ENCODE results near the gene CRABP2. TPM values are rescaled to one million over a fixed set of nuclear protein-coding genes. Genes with fewer than 3 reads are reported as not detected.

Gene CRABP2
- total and polyA plus RNA-seq, 10 of the 15 experiments (the other 5 are each of a cell fraction or from before 2014, with no cell fraction given) = 0.21 to 1.3 (median 0.41) TPM

DNA sequence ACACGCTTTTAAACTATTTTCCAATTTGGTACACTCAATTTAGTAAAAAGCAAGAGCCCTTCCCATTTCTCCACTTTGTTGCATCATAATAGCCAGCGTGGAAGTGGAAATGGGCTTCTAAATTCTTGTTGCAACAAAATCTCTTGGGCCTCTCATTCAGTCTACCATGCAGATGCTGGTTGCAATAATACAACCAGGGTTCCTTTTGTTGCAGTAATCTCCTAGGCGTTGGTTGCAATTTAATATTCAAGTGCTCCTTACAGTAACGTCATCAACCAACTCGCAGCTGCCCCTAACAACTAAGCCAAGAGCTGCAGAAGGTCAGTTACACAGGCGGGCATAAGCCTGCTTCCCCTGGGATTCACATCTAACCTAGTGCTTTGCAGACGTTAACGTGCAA, 48.8 kb upstream of the CRABP2 start:
- Histone ChIP-seq H3K4me2 (ENCODE audit: control insufficient read depth, insufficient read depth) (no peak overlapping the region), H3K79me2 (ENCODE audit: control insufficient read depth, insufficient read depth, low read length) (peaks cover 39% of the 10 kb centered on the region), H3K4me3 (no peak overlapping the region), H2AFZ (ENCODE audit: control insufficient read depth, low read depth, low read length) (no peak overlapping the region), H4K20me1 (ENCODE audit: control insufficient read depth, insufficient read depth) (no peaks in the 10 kb centered on the region), H3K27ac (ENCODE audit: control insufficient read depth, insufficient read depth) (no peak overlapping the region), H3K4me1 (ENCODE audit: control insufficient read depth, insufficient read depth, low read length) (peaks cover 12% of the 10 kb centered on the region), H3K9ac (ENCODE audit: control insufficient read depth, insufficient read depth, low read length) (no peak overlapping the region), H3K27me3 (replicated peaks in 1 of 2; ENCODE audit: control insufficient read depth in 2 of 2, insufficient read depth in 2 of 2, low read length in 1 of 2) (no peaks in the 10 kb centered on the region), H3K9me3 (replicated peaks; ENCODE audit: control insufficient read depth, insufficient read depth, low read length) (no peaks in the 10 kb centered on the region), H3K36me3 (ENCODE audit: control insufficient read depth in 2 of 2, insufficient read depth in 2 of 2, low read length in 1 of 2) (no peaks in the 10 kb centered on the region)
- WGBS (ENCODE audit: insufficient coverage, insufficient replicate concordance, low lambda C conversion rate, missing lambda C conversion rate) = 75% methylated on average over 8 of the region's 8 CpGs
- FAIRE-seq (no peak), ATAC-seq (no peak), DNase-seq (ENCODE audit: low read depth, low spot score) (no peak)
- TSS peak; percentile 25 for BruUV-seq (replicated peaks)
- ChIA-PET SMC1A (ENCODE audit: uncharacterized antibody, unreplicated experiment) (no interaction called here), RAD21 (ENCODE audit: unreplicated experiment) (no interaction called here), POLR2A (no interaction called here), CTCF (interaction anchor here (3.0 to 4.3 kb wide), 2 partner anchors 11 to 28 kb away, joined by 17 to 19 read pairs; partner anchors contain the start of gene PRCC)
- in situ Hi-C loops (cut with MboI) (no loop called here), intact Hi-C loops (cut with micrococcal nuclease; ENCODE audit: unreplicated experiment) (no loop called here)
- TF ChIP-seq YBX1 (IDR thresholded peaks at IDR 0.05) (no peak), MXI1 (IDR thresholded peaks at IDR 0.05; ENCODE audit: low read depth, low read length) (no peak), MTA3 (IDR thresholded peaks at IDR 0.05; ENCODE audit: borderline replicate concordance, low read length) (no peak), TARDBP (IDR thresholded peaks at IDR 0.05; ENCODE audit: borderline replicate concordance) (no peak), BRCA1 (IDR thresholded peaks at IDR 0.05; ENCODE audit: low read depth, low read length) (no peak), GATAD2B (conservative IDR thresholded peaks at IDR 0.05; ENCODE audit: low read depth) (no peak), TCF3 (IDR thresholded peaks at IDR 0.05; ENCODE audit: borderline replicate concordance, insufficient read depth, low read depth, low read length) (no peak), WRNIP1 (IDR thresholded peaks at IDR 0.05; ENCODE audit: borderline replicate concordance, low read depth, low read length) (no peak), ZNF622 (IDR thresholded peaks at IDR 0.05) (no peak), BCL11A (IDR thresholded peaks at IDR 0.05; ENCODE audit: low read depth, low read length) (no peak), TBL1XR1 (IDR thresholded peaks at IDR 0.05; ENCODE audit: low read depth, low read length) (no peak), EGR1 (IDR thresholded peaks at IDR 0.05; ENCODE audit: borderline replicate concordance in 1 of 2, low read depth in 2 of 2, low read length in 2 of 2) (no peak), MEF2A (IDR thresholded peaks at IDR 0.05; ENCODE audit: insufficient read depth, low read depth, low read length) (no peak), SIN3A (IDR thresholded peaks at IDR 0.05; ENCODE audit: low read depth, low read length) (no peak), FOXK2 (IDR thresholded peaks at IDR 0.05) (no peak), SMAD1 (IDR thresholded peaks at IDR 0.05; ENCODE audit: low read depth, partially characterized antibody) (no peak)
- TF ChIP-seq, protein P1, sequence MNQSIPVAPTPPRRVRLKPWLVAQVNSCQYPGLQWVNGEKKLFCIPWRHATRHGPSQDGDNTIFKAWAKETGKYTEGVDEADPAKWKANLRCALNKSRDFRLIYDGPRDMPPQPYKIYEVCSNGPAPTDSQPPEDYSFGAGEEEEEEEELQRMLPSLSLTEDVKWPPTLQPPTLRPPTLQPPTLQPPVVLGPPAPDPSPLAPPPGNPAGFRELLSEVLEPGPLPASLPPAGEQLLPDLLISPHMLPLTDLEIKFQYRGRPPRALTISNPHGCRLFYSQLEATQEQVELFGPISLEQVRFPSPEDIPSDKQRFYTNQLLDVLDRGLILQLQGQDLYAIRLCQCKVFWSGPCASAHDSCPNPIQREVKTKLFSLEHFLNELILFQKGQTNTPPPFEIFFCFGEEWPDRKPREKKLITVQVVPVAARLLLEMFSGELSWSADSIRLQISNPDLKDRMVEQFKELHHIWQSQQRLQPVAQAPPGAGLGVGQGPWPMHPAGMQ (IDR thresholded peaks at IDR 0.05; ENCODE audit: borderline replicate concordance) = no peak
- TF ChIP-seq, protein P2, sequence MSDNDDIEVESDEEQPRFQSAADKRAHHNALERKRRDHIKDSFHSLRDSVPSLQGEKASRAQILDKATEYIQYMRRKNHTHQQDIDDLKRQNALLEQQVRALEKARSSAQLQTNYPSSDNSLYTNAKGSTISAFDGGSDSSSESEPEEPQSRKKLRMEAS (IDR thresholded peaks at IDR 0.05; ENCODE audit: low read depth, low read length) = no peak
- TF ChIP-seq, protein P3, sequence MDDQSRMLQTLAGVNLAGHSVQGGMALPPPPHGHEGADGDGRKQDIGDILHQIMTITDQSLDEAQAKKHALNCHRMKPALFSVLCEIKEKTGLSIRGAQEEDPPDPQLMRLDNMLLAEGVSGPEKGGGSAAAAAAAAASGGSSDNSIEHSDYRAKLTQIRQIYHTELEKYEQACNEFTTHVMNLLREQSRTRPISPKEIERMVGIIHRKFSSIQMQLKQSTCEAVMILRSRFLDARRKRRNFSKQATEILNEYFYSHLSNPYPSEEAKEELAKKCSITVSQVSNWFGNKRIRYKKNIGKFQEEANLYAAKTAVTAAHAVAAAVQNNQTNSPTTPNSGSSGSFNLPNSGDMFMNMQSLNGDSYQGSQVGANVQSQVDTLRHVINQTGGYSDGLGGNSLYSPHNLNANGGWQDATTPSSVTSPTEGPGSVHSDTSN (IDR thresholded peaks at IDR 0.05; ENCODE audit: insufficient replicate concordance, low read depth, low read length) = no peak
- TF ChIP-seq, protein P4, sequence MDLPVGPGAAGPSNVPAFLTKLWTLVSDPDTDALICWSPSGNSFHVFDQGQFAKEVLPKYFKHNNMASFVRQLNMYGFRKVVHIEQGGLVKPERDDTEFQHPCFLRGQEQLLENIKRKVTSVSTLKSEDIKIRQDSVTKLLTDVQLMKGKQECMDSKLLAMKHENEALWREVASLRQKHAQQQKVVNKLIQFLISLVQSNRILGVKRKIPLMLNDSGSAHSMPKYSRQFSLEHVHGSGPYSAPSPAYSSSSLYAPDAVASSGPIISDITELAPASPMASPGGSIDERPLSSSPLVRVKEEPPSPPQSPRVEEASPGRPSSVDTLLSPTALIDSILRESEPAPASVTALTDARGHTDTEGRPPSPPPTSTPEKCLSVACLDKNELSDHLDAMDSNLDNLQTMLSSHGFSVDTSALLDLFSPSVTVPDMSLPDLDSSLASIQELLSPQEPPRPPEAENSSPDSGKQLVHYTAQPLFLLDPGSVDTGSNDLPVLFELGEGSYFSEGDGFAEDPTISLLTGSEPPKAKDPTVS (IDR thresholded peaks at IDR 0.05; ENCODE audit: low read depth, low read length) = no peak

All from GM12878 (cell line).